Type B pancreatic cell (in vitro differentiated cells): Measurements from ENCODE around the gene NAT9. TPM values are rescaled to one million over a fixed set of nuclear protein-coding genes. Genes with fewer than 3 reads are reported as not detected.
A peak's percentile ranks its signal among the peaks of the same experiment; 100 is the strongest.

Source experiments
- DNase-seq: peaks from one replicate; pipeline ENCODE4 v3.0.0; 2021; ENCODE audit warnings: mixed read lengths; ENCODE audit not compliant: unreplicated experiment; ENCODE audit errors: extremely low spot score
- H3K27ac Mint-ChIP-seq: 2 replicates; pipeline ENCODE4 v1.8.0; 2021; ENCODE audit warnings: mild to moderate bottlenecking, mixed read lengths
- H3K27me3 Mint-ChIP-seq: 2 replicates; pipeline ENCODE4 v1.8.0; 2021; ENCODE audit warnings: mixed read lengths
- H3K36me3 Mint-ChIP-seq: 2 replicates; pipeline ENCODE4 v1.8.0; 2021; ENCODE audit warnings: mixed read lengths
- H3K4me1 Mint-ChIP-seq: one replicate; pipeline ENCODE4 v1.8.0; 2021; ENCODE audit warnings: mixed read lengths; ENCODE audit not compliant: unreplicated experiment
- H3K4me3 Mint-ChIP-seq: 2 replicates; pipeline ENCODE4 v1.8.0; 2021; ENCODE audit warnings: mild to moderate bottlenecking, mixed read lengths
- H3K9me3 Mint-ChIP-seq: 2 replicates; pipeline ENCODE4 v1.8.0; 2021; ENCODE audit warnings: mixed read lengths
- CTCF ChIP-seq: fragments of 200-600 bp; sonication (generic); conservative IDR thresholded peaks from 2 replicates; pipeline ENCODE4 v1.5.0; 2021; ENCODE audit warnings: antibody characterized with exemption, mild to moderate bottlenecking
- total RNA-seq: library from RNA; stranded (reverse); gene quantifications from 2 replicates; pipeline ENCODE4 v1.2.1, GENCODE V29; 2021; ENCODE audit warnings: low replicate concordance

Gene NAT9
- total RNA-seq, 1 donor from 2014 or later = 67.2 TPM

GRCh38 chr17:74737299-74738050 is 38.7 kb downstream of the NAT9 start:
- peak; percentile 58 for TF ChIP-seq CTCF
- Mint-ChIP-seq H3K4me1 (peaks cover 6% of the 10 kb centered on the region), H3K36me3 (no peaks in the 10 kb centered on the region), H3K4me3 (peak overlapping the region; percentile 76), H3K9me3 (no peaks in the 10 kb centered on the region), H3K27ac (no peak overlapping the region), H3K27me3 (peaks cover 32% of the 10 kb centered on the region)
- DNase-seq = no peak

- H3K27me3 Mint-ChIP-seq = peaks cover 32% of the 10 kb centered on the region
- peak within 1 kb of the TSS; percentile 72 for H3K27ac Mint-ChIP-seq
- H3K9me3 Mint-ChIP-seq = no peaks in the 10 kb centered on the region
- peaks cover 6% of the 10 kb centered on the region for H3K4me1 Mint-ChIP-seq
- TF ChIP-seq CTCF = peak; percentile 49
- no peak for DNase-seq
- no peaks in the 10 kb centered on the region for H3K36me3 Mint-ChIP-seq
- H3K4me3 Mint-ChIP-seq = peak within 1 kb of the TSS; percentile 82
Observed at GRCh38 chr17:74736513-74737298, 39.4 kb downstream of the NAT9 start, which contains the start of gene RAB37. Gene RAB37 (plus strand): TSS chr17:74737256. CDS start chr17:74737273, 17 bp downstream.

GRCh38 chr17:74734256-74734655 is 41.9 kb downstream of the NAT9 start:
- Mint-ChIP-seq H3K4me3 (no peak overlapping the region), H3K36me3 (no peaks in the 10 kb centered on the region), H3K4me1 (peaks cover 6% of the 10 kb centered on the region), H3K9me3 (no peaks in the 10 kb centered on the region), H3K27me3 (peaks cover 27% of the 10 kb centered on the region), H3K27ac (no peak overlapping the region)
- no peak for DNase-seq
- TF ChIP-seq CTCF = no peak

GRCh38 chr17:74733365-74734122 is 42.6 kb downstream of the NAT9 start:
- no peak for DNase-seq
- Mint-ChIP-seq H3K4me3 (no peak overlapping the region), H3K4me1 (peaks cover 6% of the 10 kb centered on the region), H3K27me3 (peaks cover 20% of the 10 kb centered on the region), H3K27ac (no peak overlapping the region), H3K9me3 (no peaks in the 10 kb centered on the region), H3K36me3 (no peaks in the 10 kb centered on the region)
- no peak for TF ChIP-seq CTCF

- H3K4me1 Mint-ChIP-seq = peaks cover 6% of the 10 kb centered on the region
- H3K27ac Mint-ChIP-seq = no peak overlapping the region
- no peaks in the 10 kb centered on the region for H3K36me3 Mint-ChIP-seq
- DNase-seq = no peak
- no peak for TF ChIP-seq CTCF
- H3K9me3 Mint-ChIP-seq = no peaks in the 10 kb centered on the region
- no peak overlapping the region for H3K4me3 Mint-ChIP-seq
- peaks cover 11% of the 10 kb centered on the region for H3K27me3 Mint-ChIP-seq
Observed at GRCh38 chr17:74732042-74732867, 43.9 kb downstream of the NAT9 start.
